Activated CD8-positive, alpha-beta T cell treated with anti-CD3 and anti-CD28 coated beads for 36 hours (primary cell): Measurements from ENCODE around the gene NSMF. TPM values are rescaled to one million over a fixed set of nuclear protein-coding genes. Genes with fewer than 3 reads are reported as not detected.

ENCODE experiments used
- ATAC-seq: fragments of 200-7000 bp; cut with Tn5 transposase; one replicate; pipeline ENCODE4 v1.10.0; 2021; ENCODE audit warnings: mild to moderate bottlenecking, moderate library complexity
- CTCF ChIA-PET: fragments of 350-600 bp; sonication (Branson Sonifier 250); formaldehyde crosslinking; loops from one replicate; lab custom pipeline; 2021; ENCODE audit warnings: antibody characterized with exemption; lab: Charles Lee
- POLR2A ChIA-PET: fragments of 350-600 bp; sonication (Branson Sonifier 250); formaldehyde crosslinking; loops from one replicate; lab custom pipeline; 2021; ENCODE audit warnings: antibody characterized with exemption; lab: Charles Lee
- DNase-seq: peaks from one replicate; pipeline ENCODE4 v3.0.0-alpha.2; 2020
- H3K27ac Mint-ChIP-seq: one replicate; pipeline ENCODE4 v1.8.0; 2021; ENCODE audit warnings: mild to moderate bottlenecking, mixed read lengths
- H3K27me3 Mint-ChIP-seq: one replicate; pipeline ENCODE4 v1.8.0; 2021; ENCODE audit warnings: mixed read lengths
- H3K36me3 Mint-ChIP-seq: one replicate; pipeline ENCODE4 v1.8.0; 2021; ENCODE audit warnings: low read depth, mixed read lengths
- H3K4me1 Mint-ChIP-seq: one replicate; pipeline ENCODE4 v1.8.0; 2021; ENCODE audit warnings: low read depth, mixed read lengths
- H3K4me3 Mint-ChIP-seq: one replicate; pipeline ENCODE4 v1.8.0; 2021; ENCODE audit warnings: mild to moderate bottlenecking, moderate library complexity, mixed read lengths
- H3K9me3 Mint-ChIP-seq: one replicate; pipeline ENCODE4 v1.8.0; 2021; ENCODE audit warnings: mixed read lengths
- CTCF ChIP-seq: fragments of 200-600 bp; IDR thresholded peaks from one replicate; pipeline ENCODE4 v1.8.0; 2022; ENCODE audit warnings: antibody characterized with exemption, mild to moderate bottlenecking
- intact Hi-C: fragments of 100-400 bp; cut with micrococcal nuclease; formaldehyde crosslinking; loops from one replicate; pipeline ENCODE4 v1.10.0; 2022
- total RNA-seq, 2 experiments: library from RNA; stranded (reverse); gene quantifications; one replicate each; pipeline ENCODE4 v1.2.3, GENCODE V29; 2021

The NSMF gene
- total RNA-seq, 2 experiments from 2014 or later, result 112 to 116 TPM

- no peak overlapping the region for H3K27ac Mint-ChIP-seq
- no peak for ATAC-seq
- DNase-seq, result no peak
- no peaks in the 10 kb centered on the region for H3K36me3 Mint-ChIP-seq
- H3K4me1 Mint-ChIP-seq, result peaks cover 2% of the 10 kb centered on the region
- H3K9me3 Mint-ChIP-seq, result no peaks in the 10 kb centered on the region
- no peak for TF ChIP-seq CTCF
- ChIA-PET POLR2A (interaction anchor here (1.2 to 1.3 kb wide), 2 partner anchors 22 to 97 kb away, joined by 3 to 4 read pairs; no protein-coding TSS in a partner anchor), CTCF (no interaction called here)
- intact Hi-C loops, result no loop called here
- no peak overlapping the region for H3K4me3 Mint-ChIP-seq
- H3K27me3 Mint-ChIP-seq, result no peaks in the 10 kb centered on the region
Observed at GRCh38 chr9:137491735-137492432, 32.8 kb upstream of the NSMF start.

DNA sequence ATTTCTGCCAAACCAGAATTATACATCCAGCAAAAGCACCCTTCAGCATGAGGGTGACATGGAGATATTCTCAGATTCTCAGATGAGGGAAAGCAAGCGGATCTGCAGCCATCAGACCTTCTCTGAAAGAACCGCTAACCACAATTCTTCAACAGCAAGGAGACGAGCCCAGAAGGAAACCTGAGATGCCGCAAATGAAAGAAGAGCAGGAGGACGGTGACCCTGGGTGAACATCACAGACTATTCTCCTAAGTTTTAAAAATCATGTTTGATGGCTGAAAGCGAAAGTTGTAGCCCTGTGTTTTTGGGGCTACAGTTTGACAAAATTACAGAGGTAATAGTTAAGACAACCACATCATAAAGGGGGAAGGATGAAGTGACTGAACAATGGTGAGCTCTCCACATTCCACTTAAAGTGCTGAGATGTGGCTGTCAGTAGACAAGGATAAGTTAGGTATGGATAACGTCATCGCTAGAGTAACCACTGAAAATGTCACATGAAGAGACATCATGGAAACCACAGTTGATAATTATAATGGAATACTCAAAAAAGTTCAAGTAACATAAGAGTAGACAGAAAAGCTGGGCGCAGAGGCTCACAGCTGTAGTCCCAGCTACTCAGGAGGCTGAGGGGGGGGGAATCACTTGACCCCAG is 31.5 kb upstream of the NSMF start:
- H3K4me3 Mint-ChIP-seq, result no peak overlapping the region
- ChIA-PET POLR2A (interaction anchor here (0.6 kb wide), 1 partner anchor 424 kb away, joined by 3 read pairs; no protein-coding TSS in a partner anchor), CTCF (no interaction called here)
- ATAC-seq, result no peak
- H3K27ac Mint-ChIP-seq, result no peak overlapping the region
- no peak for DNase-seq
- intact Hi-C loops, result no loop called here
- no peaks in the 10 kb centered on the region for H3K27me3 Mint-ChIP-seq
- H3K9me3 Mint-ChIP-seq, result no peaks in the 10 kb centered on the region
- TF ChIP-seq CTCF, result no peak
- H3K36me3 Mint-ChIP-seq, result no peaks in the 10 kb centered on the region
- H3K4me1 Mint-ChIP-seq, result peaks cover 2% of the 10 kb centered on the region

DNA sequence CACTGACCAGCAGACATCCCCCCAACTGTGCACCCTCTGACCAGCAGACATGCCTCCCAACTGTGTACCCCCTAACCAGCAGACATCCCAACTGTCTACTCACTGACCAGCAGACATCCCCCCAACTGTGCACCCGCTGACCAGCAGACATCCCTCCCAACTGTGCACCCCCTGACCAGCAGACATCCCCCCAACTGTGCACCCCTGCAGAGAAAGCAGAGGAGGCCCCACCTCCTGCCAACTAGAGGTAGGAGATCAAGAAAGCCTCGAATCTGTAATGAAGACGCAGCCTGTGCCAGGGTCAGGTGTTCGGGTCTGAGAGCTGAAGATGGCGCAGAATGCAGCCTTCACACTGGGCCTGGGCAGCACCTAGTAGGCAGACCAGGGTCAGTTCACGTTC is 29.8 kb upstream of the NSMF start:
- Mint-ChIP-seq H3K36me3 (no peaks in the 10 kb centered on the region), H3K9me3 (no peaks in the 10 kb centered on the region), H3K27ac (no peak overlapping the region), H3K4me1 (peaks cover 2% of the 10 kb centered on the region), H3K4me3 (no peak overlapping the region), H3K27me3 (no peaks in the 10 kb centered on the region)
- no peak for ATAC-seq
- TF ChIP-seq CTCF, result no peak
- no peak for DNase-seq
- intact Hi-C loops, result no loop called here
- ChIA-PET POLR2A (no interaction called here), CTCF (interaction anchor here (1.0 kb wide), 1 partner anchor 53 kb away, joined by 3 read pairs; no protein-coding TSS in a partner anchor)

DNA sequence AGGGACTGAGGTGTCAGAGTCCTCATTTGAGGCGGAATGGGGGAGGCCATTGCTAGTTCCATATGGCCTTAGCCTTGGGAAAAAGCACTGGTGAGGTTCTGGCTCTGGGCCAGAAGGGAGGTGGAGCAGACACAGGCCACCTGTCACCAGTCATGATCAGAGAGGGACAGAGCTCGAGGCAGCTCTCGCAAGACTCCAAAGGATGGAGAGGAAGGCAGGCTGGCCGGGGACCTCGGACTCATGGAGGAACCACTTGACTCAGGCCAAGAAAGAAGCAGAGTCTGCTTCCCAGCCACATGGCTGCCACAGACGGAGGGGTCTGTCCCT is 29.2 kb upstream of the NSMF start:
- CTCF ChIA-PET, result no interaction called here

More for the DNA sequence above, 29.2 kb upstream of the NSMF start:
- H3K9me3 Mint-ChIP-seq, result no peaks in the 10 kb centered on the region
- ATAC-seq (no peak), DNase-seq (no peak)
- H3K4me1 Mint-ChIP-seq, result peaks cover 2% of the 10 kb centered on the region
- intact Hi-C loops, result no loop called here
- POLR2A ChIA-PET, result no interaction called here
- H3K27ac Mint-ChIP-seq, result no peak overlapping the region
- H3K4me3 Mint-ChIP-seq, result no peak overlapping the region
- TF ChIP-seq CTCF, result no peak
- H3K27me3 Mint-ChIP-seq, result no peaks in the 10 kb centered on the region
- H3K36me3 Mint-ChIP-seq, result no peaks in the 10 kb centered on the region
